Renal cortex interstitium (tissue), 3 donors: Measurements from ENCODE around the gene ZNF550. TPM values are rescaled to one million over a fixed set of nuclear protein-coding genes. Genes with fewer than 3 reads are reported as not detected.

Source experiments
- polyA plus RNA-seq, 3 donors: library from polyadenylated mRNA; unstranded; fragments of 120-200 nt; gene quantifications; one replicate each; pipeline ENCODE4 v1.2.1, GENCODE V29; 2013; ENCODE audit not compliant: insufficient read length in 3 of 3

Gene ZNF550
- polyA plus RNA-seq, 3 donors = 18.5 to 21.8 (median 20.6) TPM

Other genes starting within 250 kb of the ZNF550 start
- 10 to 100 TPM in 1 of 3 donors, 1 to 10 TPM in 2; 8.0 to 10.4 (median 8.2) TPM for gene ZNF543, start 239.4 kb downstream of the ZNF550 start, polyA plus RNA-seq
- 10 to 100 TPM; 16.2 to 17.6 (median 17.3) TPM for gene ZNF304, start 208.6 kb downstream of the ZNF550 start, polyA plus RNA-seq
- 10 to 100 TPM; 16.4 to 18.2 (median 18.2) TPM for gene TRAPPC2B, start 196.3 kb downstream of the ZNF550 start, polyA plus RNA-seq
- gene ZNF547, start 196.3 kb downstream of the ZNF550 start, polyA plus RNA-seq = 1 to 10 TPM; 5.9 to 7.0 (median 6.4) TPM
- 10 to 100 TPM; 18.5 to 35.6 (median 20.5) TPM for gene ZNF548, start 170.0 kb downstream of the ZNF550 start, polyA plus RNA-seq
- 10 to 100 TPM; 11.6 to 12.6 (median 11.9) TPM for gene ZNF17, start 148.7 kb downstream of the ZNF550 start, polyA plus RNA-seq
- gene ZNF749, start 124.5 kb downstream of the ZNF550 start, polyA plus RNA-seq = 10 to 100 TPM in 2 of 3 donors, 1 to 10 TPM in 1; 9.6 to 18.0 (median 10.5) TPM
- gene VN1R1, start 102.7 kb downstream of the ZNF550 start, polyA plus RNA-seq = 1 to 10 TPM; 2.5 to 4.7 (median 3.1) TPM
- gene ZNF772, start 82.3 kb downstream of the ZNF550 start, polyA plus RNA-seq = 10 to 100 TPM; 21.3 to 23.6 (median 22.8) TPM
- gene ZNF419, start 72.1 kb downstream of the ZNF550 start, polyA plus RNA-seq = 10 to 100 TPM; 20.3 to 22.7 (median 20.8) TPM
- 10 to 100 TPM; 12.0 to 16.8 (median 15.4) TPM for gene ZNF773, start 59.9 kb downstream of the ZNF550 start, polyA plus RNA-seq
- gene ZNF549, start 32.5 kb downstream of the ZNF550 start, polyA plus RNA-seq = 10 to 100 TPM; 12.5 to 16.4 (median 15.8) TPM
- 10 to 100 TPM in 1 of 3 donors, 1 to 10 TPM in 2; 7.7 to 10.8 (median 9.1) TPM for gene ZNF416, start 19.0 kb upstream of the ZNF550 start, polyA plus RNA-seq
- gene ZIK1, start 24.3 kb upstream of the ZNF550 start, polyA plus RNA-seq = 10 to 100 TPM; 19.3 to 23.8 (median 20.8) TPM
- 1 to 10 TPM; 4.9 to 6.3 (median 4.9) TPM for gene ZNF530, start 40.0 kb upstream of the ZNF550 start, polyA plus RNA-seq
- gene ZNF134, start 54.4 kb upstream of the ZNF550 start, polyA plus RNA-seq = 10 to 100 TPM; 25.4 to 29.1 (median 26.7) TPM
- gene ZNF211, start 73.3 kb upstream of the ZNF550 start, polyA plus RNA-seq = 10 to 100 TPM; 31.6 to 42.6 (median 35.0) TPM
- gene ZSCAN4, start 109.1 kb upstream of the ZNF550 start, polyA plus RNA-seq = under 1 TPM in 2 of 3 donors, not detected in 1; 0.06 to 0.08 TPM
- gene ZNF551, start 122.1 kb upstream of the ZNF550 start, polyA plus RNA-seq = 10 to 100 TPM; 14.2 to 17.3 (median 16.4) TPM
- 10 to 100 TPM; 26.3 to 36.1 (median 27.7) TPM for gene ZNF154, start 149.3 kb upstream of the ZNF550 start, polyA plus RNA-seq
- gene ZNF671, start 167.8 kb upstream of the ZNF550 start, polyA plus RNA-seq = 10 to 100 TPM; 17.7 to 20.6 (median 20.0) TPM
- gene ZNF776, start 187.0 kb upstream of the ZNF550 start, polyA plus RNA-seq = 10 to 100 TPM; 34.6 to 45.6 (median 37.8) TPM
- gene ZNF586, start 209.8 kb upstream of the ZNF550 start, polyA plus RNA-seq = 10 to 100 TPM; 21.2 to 29.9 (median 23.7) TPM